ENCODE results near the gene FAM98C.

FAM98C gene

DNA sequence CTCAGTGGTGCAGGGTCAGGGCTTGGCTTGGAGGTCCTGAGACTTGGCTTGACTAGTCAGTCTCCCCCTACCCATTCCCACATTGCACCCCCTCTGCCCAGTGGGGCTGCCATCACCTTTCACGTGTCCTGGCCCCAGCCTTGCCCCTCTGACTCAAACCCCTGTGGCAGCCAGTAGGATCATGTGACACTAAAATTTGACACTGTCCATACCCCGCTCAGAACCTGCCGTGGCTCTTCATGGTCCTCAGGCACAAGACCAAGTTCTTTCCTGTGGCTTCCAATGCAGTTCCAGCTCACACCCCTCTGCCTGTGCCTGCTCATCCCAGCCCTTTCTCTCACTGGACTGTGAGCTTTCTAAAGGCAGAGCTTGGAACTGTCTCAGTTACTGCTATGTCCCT lies 26.3 kb upstream of the FAM98C start:
- DNase-seq (ENCODE audit: insufficient read length, low spot score): no peak
- no peak for FAIRE-seq

DNA sequence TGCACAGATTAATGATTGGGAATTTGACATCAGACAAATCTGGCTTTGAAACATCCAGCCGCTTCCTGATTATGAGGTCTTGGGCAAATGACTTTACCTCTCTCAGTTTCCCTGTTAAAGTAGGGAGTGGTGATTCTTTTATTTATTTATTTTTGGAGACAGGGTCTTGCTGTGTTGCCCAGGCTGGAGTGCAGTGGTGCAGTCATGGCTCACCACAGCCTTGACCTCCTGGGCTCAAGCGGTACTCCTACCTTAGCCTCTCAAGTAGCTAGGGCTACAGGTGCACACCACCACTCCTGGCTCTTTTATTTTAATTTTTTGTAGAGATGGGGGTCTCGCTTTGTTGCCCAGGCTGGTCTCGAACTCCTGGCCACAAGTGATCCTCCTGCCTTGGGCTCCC lies 25.8 kb upstream of the FAM98C start:
- no peak for DNase-seq (ENCODE audit: insufficient read length, low spot score)
- FAIRE-seq: no peak

DNA sequence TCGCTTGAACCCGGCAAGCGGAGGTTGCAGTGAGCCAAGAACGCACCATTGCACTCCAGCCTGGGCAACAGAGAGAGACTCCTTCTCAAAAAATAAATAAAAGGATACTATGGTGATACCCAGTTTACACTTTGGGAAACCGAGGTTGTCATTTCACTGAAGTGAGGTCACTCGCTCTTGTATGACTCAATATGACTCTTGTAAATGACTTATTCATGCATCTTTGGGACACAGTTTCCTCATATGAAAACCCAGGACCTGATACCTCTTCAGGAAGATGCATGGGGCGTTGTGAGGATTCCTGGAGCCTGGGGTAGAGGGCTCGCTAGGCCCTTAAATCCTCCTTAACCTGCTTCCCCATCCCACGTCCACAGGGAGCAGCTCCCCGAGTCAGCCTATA lies 24.0 kb upstream of the FAM98C start:
- DNase-seq (ENCODE audit: insufficient read length, low spot score): no peak
- FAIRE-seq: no peak

DNA sequence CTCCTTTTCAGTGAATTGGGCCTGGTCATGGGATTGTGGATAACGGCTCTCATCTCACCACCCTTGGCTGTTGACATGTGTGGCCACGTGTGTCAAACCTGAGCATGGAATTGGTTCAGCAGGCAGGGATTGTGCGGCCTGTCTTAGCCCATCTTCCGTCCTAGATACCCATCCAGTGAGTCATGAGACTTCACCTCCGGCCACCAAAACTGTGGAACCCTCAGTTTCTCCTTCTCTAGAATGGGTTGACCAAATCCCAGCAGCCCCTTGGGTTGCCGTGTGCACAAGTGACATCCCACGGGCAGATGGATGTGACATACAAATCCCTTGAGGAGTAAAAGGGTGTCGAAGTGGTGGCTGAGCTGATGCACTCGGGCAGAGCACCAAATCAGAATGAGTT lies 21.8 kb upstream of the FAM98C start:
- DNase-seq (ENCODE audit: insufficient read length, low spot score) (no peak), FAIRE-seq (no peak)

DNA sequence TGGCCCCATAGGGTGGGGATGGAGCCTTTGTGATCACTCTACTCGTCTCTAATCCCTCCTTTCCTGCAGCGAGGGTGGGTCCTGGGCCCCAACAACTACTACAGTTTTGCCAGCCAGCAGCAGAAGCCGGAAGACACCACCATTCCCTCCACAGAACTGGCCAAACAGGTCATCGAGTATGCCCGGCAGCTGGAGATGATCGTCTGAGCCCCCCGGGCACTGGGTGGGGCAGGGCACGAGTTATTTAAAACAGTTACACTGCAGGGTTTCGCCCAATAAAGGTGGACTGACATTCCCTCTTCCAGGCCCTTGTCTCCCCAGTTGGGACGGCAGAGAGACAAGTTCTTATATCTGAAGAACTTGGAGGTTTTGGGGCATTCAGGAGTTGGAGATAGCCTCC lies 19.7 kb upstream of the FAM98C start:
- no peak for FAIRE-seq
- no peak for DNase-seq (ENCODE audit: insufficient read length, low spot score)

DNA sequence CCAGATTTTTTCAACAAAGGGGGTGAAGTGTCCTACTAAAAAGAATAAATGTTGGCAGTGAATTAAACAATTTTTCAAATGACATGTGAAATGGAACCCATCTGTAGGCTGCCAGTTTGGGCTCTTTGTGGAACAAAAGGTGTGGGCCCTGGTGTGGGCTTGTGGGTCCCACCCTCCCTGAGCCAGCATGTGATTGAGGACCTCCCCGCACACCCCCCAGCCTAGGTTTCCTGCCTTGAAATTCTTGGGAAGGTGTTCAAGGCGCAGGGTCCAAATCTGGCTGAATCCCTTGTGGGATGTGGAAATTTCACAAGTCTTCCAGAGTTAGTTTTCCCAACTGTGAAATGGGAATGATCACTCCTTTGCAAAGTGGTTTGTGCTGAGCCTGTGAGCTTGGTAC lies 19.1 kb upstream of the FAM98C start:
- no peak for DNase-seq (ENCODE audit: insufficient read length, low spot score)
- no peak for FAIRE-seq

DNA sequence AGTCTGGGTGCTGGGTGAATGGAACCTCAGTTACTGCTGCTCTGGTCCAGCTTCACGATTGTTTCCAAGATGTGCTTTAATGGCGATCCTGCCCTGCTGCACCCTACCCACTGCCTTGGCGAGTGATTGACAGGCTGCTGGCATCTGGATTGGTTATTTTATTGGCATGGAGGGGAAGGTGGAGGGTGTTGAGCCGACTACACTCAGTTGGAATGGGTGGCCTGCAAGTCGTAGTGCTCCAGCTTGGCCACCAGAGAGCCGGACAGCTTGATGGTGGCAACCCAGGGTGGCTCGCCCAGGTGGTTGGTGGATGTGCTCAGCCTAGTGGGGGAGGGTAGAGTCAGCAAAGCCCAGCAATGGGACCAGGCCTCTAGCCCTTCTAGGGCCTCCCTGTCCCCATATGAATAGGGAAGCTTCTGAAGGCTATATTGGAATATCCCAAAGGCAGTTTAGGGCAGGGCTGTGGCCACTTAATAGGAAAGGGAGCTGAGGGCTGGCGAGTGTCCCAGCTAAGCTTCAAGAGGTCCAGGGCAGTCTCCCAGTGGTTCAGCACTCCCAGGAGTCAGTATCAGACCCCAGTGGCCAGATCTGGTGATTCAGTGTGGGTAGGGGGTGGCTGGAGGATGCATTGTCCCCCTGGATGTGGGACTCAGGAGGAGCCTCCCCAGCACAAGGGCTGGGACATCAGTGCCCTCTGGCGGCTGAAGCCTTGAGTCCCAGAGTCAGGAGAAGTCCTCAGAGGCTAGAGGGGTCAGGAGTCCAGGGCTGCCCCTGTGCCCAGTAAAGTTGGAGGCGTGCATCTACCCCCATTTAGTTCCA lies 18.5 kb upstream of the FAM98C start:
- no peak for FAIRE-seq

DNA sequence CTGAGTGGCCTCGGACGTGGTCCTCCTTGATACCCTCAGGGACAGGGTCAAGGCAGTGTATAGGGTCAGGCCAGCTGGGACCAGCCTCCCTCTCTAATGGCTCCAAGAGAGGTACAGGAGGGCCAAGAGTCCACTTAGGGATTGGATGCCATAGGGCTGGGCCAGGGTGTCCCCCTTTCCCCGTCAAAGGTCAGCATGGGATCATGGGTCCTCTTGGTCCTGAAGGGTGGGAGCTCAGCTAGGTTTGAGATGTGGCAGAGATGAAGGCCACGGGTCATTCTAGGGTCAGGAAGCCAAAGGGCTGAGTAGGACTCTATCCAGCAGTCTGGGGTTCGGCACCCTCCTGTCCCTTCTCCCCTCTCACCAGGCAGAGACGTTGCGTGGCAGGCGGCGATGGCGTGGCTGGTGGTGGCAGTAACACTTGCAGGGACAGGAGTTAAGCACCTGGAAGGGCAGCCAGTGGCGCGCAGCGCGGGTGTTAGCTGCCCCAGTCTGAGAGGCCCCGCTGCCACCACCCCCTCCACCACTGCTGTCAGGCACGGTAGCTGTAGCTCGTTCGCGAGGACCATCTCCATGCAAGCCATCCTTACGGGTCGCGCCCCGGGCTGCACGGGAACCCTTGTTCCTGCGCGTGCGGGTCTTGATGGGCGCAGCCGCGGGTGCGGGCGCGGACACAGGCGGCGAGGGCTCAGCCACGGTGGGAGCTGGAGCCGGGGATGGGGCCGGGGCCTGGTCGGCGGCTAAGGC lies 17.7 kb upstream of the FAM98C start:
- FAIRE-seq (no peak), DNase-seq (ENCODE audit: insufficient read length, low spot score) (no peak)

More for the DNA sequence above, 18.5 kb upstream of the FAM98C start:
- DNase-seq (ENCODE audit: insufficient read length, low spot score): no peak

DNA sequence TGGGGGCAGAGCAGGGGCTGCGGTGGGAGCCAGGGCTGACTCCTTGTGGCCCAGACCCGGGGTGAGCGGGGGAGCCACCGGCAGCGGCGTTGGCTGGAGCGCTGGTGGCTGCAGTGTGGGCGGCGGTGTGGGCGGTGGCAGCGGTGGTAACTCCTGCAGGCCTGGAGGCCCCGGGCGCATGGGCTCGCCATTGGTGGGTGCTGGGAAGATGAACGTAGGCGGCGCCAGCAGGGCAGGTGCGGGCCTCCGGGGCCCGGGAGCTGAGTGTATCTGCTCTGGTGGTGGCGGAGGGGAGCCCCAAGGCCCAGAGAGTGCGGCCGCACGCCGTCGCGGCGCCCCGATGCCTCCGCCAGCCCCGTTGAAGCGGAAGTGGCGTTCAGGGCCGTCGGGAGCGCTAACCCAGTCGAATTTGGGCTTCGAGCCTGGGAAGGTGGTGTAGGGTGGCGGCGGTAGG lies 17.1 kb upstream of the FAM98C start:
- DNase-seq (ENCODE audit: insufficient read length, low spot score): no peak
- no peak for FAIRE-seq

DNA sequence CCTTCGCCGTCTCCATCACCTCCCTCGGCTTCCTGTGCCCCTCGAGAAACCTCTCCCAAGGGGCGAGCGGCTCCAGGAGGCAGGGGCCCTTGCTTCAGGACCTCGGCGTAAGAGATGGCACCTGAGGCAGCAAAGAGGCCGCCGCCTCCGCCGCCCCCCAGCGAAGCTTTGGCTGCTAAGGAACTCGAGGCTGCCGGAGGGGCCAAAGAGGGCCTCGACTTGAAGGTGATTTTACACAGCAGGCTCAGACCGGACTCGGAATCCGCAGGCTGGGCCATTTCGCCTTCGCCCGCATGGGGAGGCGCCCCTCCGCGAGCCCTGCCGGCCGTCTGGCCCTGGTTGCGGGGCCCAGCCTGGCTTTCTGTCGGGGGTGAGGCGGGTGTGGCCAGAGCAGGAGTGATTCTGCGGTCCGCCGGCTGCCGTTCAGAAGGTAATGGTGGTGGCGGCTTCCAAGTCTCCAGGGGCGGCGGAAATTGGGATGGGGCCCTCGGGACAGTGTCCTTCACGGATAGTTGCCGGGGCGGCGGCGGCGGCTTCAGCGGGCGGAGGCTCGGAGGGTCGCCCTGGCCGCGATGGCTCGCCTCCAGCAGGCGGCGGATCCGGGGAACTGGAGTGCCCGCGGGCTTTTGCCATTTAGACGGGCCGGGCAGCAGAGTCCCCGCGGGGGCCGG lies 16.5 kb upstream of the FAM98C start:
- no peak for DNase-seq (ENCODE audit: insufficient read length, low spot score)
- no peak for FAIRE-seq

DNA sequence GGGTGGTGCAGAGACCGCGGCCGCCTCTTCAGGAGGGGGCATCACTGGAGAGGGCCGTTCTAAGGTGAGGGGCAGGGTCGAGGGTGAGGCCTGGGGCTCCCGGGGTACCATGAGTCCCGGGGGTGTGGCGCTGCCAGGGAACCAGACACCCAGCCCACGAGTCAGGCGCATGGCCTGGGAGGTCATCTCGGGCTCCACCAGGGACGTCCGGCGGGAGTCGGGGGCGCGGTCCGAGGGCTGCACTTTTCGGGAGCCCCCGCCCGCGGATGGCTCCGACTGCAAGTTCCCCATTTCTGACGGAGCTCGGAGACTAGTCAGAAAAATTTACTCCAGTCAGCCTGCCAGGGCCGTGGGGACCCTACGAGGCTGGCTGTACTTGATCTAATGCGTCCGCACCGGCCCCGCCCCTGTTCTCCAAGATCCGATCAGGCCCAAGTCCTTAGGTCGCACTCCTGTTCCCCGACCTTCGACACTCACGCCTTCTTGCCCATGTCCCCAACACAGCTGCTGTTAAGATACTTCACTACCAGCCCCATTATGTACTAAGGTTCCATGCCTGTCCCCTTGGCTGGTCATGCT lies 15.8 kb upstream of the FAM98C start:
- no peak for FAIRE-seq
- no peak for DNase-seq (ENCODE audit: insufficient read length, low spot score)

DNA sequence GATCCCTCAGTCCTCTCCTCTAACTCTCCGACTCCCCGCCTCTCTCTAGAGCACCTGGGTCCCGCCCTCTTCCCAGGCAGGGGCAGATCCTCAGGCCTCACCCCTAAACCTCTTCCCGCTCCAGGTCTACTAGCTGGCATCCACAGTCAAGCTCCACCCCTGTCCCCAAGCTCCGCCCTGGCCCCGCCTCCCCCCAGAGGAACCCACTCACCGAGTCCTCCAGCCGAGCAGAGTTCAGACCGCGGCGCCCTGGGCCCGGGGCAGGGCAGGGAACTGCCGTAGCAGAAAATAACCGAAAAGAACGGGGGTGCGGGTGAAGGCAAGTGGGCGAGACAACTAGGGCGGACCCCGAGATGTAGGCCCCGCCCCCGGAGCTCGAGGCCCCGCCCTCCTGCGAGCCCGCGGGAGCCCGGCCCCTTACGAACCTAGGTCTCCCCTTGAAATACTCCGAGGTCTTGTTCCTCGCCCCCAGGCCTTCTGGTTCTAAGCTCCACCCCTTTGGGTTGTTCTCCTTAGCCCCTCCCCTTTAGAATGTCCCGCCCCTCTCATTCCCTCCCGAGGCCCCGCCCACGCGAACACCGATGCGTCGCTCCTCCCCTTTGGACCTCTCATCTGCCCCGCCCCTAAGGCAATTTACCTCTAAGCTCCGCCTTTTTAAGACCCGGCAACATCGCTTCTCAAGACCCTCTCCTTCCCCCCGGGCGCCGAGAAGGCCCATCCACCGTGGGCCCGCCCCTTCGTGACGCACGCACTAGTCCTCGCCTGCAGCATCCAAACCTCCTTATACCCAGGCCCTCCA lies 15.1 kb upstream of the FAM98C start, which contains the start of gene GGN:
Gene GGN (minus strand): TSS at position 485 of the 799 bp plus-strand sequence. CDS start 773 bp downstream, outside the sequence.
- DNase-seq (ENCODE audit: insufficient read length, low spot score) (peak; percentile 93), FAIRE-seq (peak; percentile 91)

DNA sequence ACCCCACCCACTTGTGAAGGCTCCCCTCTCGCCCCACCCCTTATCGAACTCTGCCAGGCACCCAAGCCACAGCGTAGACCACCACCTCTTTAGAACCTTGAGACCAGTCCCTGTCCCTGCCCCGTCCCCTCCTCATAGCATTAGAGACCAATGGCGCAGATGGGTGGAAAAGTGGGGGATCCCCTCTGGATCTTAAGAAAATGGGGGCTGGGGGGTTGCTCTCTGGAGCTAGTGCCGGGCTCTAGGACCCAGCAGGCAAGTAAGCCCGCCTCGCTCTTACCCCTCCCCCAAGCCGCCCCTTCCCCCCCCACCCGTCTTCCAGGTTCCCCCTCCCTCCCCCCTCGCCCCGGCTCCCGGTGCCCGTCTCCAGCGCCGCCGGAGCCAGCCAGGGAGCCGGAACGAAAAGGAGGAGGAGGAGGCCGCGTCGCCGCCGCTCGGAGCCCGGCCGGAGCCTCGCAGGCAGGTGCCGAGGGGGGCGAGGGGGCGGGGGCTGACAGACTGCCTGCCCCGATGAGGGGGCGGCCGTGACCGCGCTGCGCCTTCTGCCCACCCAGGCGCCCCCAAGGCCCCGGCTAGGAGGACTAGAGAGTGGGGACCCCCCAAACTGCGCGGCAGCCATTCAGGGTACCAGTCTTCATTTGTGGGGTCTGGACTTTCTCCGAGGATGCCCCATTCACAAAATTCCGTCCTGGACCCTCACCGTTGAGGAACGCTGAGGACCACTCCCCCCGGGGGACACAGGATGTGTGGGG lies 14.4 kb upstream of the FAM98C start, which contains the start of gene SPRED3:
Gene SPRED3 (plus strand): TSS at position 349 of the 752 bp plus-strand sequence. CDS start 1,606 bp downstream, outside the sequence.
- DNase-seq (ENCODE audit: insufficient read length, low spot score): no peak
- FAIRE-seq: no peak

DNA sequence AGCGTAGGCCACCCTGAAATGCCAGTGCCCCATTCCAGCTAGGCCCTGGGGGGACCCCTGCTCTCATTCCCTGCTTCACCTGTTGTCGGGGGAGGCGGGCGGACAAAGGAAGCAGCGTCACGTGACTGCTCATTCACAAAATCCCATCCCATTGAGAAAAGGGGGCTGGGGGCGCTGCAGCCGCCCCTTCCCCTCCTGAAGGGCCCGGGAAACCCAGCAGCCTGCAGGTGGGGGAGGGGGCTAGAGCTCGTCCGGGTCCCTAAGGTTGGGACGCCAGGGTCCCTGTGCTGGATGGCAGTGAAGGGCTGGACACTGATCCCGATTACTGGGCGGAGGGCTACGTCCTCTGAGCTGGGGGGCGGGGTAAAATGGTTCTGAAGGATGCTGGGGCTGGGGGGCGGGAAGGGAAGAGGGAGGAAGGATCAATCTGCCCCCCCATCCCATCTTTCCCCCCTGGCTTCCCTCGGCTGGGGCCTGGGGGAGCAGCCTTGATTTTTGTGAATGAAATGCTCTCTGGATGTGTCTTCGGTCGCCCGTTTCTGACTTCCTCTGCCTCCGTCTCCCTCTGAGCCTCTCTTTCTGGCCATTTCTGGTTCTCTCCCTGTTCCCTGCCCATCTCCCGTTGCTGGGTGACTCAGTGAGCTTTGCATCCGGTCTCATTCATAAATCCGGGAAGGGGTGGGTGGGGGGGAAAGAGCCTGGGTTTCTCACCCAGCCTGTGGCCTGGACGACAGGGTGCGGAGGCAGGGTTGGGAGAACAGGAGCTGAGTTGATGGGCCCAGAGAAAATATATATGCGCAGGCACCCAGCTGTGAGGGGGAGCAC lies 13.6 kb upstream of the FAM98C start:
- no peak for DNase-seq (ENCODE audit: insufficient read length, low spot score)
- no peak for FAIRE-seq

DNA sequence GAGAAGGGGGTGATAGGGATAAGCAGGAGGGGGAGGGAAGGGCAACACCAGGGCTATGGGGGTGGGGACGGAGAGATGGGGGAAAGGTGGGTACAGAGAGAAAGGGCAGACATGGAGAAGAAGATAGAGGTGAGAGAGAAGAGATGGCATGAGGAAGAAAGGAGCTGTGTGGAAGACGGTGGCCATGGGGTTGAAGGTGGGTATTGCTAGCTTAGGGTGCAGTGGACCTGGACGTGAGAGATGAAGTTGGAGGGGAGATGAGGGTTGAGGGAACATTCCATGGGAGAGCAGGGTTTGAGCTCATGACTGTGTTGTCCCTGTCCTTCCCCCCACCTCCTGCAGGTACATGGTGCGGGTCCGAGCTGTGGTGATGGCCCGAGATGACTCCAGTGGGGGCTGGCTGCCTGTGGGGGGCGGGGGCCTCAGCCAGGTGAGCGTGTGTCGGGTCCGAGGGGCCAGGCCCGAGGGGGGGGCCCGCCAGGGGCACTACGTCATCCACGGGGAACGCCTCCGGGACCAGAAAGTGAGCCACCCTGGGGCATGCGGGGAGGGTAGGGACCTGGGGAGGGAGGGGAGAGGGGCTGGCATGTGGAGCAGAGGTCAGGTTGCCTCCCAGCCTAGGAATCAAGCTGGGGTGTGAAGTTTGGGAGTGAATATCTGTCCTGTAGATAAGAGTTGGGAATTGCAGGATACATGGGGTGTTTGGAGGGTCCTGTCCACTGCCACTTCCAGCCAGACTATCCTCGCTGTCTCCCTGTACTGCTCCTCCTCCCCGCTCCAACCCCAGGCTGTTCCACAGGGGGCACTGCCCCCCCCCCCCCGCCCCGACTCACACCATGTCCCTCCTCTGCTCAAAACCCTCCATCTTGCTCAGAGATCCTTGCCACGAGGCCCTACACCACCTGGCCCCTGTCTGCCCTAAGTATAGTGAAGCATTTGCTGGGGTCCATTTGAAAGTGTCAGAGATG lies 12.7 kb upstream of the FAM98C start:
- DNase-seq (ENCODE audit: insufficient read length, low spot score): no peak
- no peak for FAIRE-seq

DNA sequence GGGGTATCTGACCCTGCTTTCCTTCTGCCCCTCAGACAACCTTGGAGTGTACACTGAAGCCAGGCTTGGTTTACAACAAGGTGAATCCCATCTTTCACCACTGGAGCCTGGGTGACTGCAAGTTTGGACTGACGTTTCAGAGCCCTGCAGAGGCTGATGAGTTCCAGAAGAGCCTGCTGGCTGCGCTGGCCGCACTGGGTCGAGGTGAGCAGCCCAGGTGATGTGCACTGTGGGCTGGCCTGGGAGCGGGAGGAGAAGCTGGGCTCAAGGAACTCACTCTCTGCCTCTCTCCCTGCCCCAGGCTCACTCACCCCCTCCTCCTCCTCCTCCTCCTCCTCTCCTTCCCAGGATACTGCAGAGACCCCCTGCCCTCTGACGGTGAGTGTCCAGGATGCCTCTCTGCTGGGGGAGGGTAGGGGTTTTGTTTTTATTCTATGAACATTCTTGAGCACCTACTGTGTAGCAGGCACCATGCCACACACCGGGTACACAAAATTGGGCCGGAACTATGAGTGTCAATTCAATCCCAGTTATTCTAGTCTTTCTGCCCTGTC lies 10.9 kb upstream of the FAM98C start:
- DNase-seq (ENCODE audit: insufficient read length, low spot score) (no peak), FAIRE-seq (no peak)

DNA sequence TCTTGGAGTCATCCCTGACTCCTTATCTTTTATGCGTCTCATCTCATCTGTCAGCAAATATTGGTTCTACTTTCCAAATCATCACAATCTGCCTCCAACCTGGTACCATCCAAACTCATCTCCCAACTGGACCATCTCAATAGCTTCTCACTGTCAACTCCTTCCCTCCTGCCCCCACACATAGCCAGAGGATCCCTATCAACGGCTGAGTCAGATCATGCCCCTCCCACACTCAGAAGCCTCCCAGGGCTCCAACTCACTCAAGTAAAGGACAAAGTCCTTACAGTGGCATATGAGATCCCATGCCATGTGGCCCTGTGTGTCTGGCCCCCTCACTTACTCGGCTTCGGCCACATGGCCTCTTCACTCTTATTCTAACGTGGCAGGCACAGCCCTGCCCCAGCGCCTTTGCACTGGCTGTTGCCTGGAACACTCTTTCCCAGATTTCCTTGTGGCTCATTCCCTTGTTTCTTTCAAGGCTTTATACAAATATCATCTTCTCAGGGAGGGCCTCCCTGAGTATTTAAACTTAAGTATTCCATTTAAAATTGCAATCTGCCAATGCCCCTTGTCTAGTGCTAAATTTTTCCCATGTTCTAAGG lies 10.1 kb upstream of the FAM98C start:
- no peak for DNase-seq (ENCODE audit: insufficient read length, low spot score)
- no peak for FAIRE-seq

Measured in GM19239 (cell line).